ENCODE results near the gene PIH1D1.

GRCh38 chr19:49468199-49468598, 16.6 kb upstream of the PIH1D1 start:
- no peak for TF ChIP-seq CTCF (conservative IDR thresholded peaks at IDR 0.05; ENCODE audit: low read length)
- TF ChIP-seq EZH2phosphoT487 (IDR thresholded peaks at IDR 0.05; ENCODE audit: borderline replicate concordance): no peak

Measured in Loucy (cell line).